Activated T-helper 1 cell treated with anti-CD3 and anti-CD28 coated beads, Interleukin-12 subunit alpha, Interleukin-12 subunit beta, Interleukin-2, Interleukin-4 antibody, amounts not matched to agents 30 ng/mL and 10 ng/mL and 1 ng/mL, durations not matched to agents 14 hours and 24 hours and 36 hours (primary cell): ENCODE results near the gene GIT2. TPM values are rescaled to one million over a fixed set of nuclear protein-coding genes. Genes with fewer than 3 reads are reported as not detected.
A peak's percentile ranks its signal among the peaks of the same experiment; 100 is the strongest.

Experiments
- DNase-seq: peaks from one replicate; pipeline ENCODE4 v3.0.0; 2021; ENCODE audit warnings: low spot score
- H3K27ac Mint-ChIP-seq: one replicate; pipeline ENCODE4 v1.8.0; 2021; ENCODE audit warnings: mild to moderate bottlenecking, mixed read lengths
- H3K27me3 Mint-ChIP-seq: one replicate; pipeline ENCODE4 v1.8.0; 2022; ENCODE audit warnings: mild to moderate bottlenecking, moderate library complexity, mixed read lengths; ENCODE audit not compliant: insufficient read depth
- H3K36me3 Mint-ChIP-seq: one replicate; pipeline ENCODE4 v1.8.0; 2021; ENCODE audit warnings: low read depth, mixed read lengths
- H3K4me1 Mint-ChIP-seq: one replicate; pipeline ENCODE4 v1.8.0; 2021; ENCODE audit warnings: low read depth, mixed read lengths
- H3K4me3 Mint-ChIP-seq: one replicate; pipeline ENCODE4 v1.8.0; 2021; ENCODE audit warnings: mild to moderate bottlenecking, moderate library complexity, mixed read lengths
- H3K9me3 Mint-ChIP-seq: one replicate; pipeline ENCODE4 v1.8.0; 2021; ENCODE audit warnings: mixed read lengths
- intact Hi-C: fragments of 100-400 bp; cut with micrococcal nuclease; formaldehyde crosslinking; loops from one replicate; pipeline ENCODE4 v1.15.1; 2024
- total RNA-seq: library from RNA; stranded (reverse); gene quantifications from 2 replicates; pipeline ENCODE4 v1.2.3, GENCODE V29; 2022

GIT2 gene
- 86.2 and 87.5 TPM in 2 replicates for total RNA-seq

DNA sequence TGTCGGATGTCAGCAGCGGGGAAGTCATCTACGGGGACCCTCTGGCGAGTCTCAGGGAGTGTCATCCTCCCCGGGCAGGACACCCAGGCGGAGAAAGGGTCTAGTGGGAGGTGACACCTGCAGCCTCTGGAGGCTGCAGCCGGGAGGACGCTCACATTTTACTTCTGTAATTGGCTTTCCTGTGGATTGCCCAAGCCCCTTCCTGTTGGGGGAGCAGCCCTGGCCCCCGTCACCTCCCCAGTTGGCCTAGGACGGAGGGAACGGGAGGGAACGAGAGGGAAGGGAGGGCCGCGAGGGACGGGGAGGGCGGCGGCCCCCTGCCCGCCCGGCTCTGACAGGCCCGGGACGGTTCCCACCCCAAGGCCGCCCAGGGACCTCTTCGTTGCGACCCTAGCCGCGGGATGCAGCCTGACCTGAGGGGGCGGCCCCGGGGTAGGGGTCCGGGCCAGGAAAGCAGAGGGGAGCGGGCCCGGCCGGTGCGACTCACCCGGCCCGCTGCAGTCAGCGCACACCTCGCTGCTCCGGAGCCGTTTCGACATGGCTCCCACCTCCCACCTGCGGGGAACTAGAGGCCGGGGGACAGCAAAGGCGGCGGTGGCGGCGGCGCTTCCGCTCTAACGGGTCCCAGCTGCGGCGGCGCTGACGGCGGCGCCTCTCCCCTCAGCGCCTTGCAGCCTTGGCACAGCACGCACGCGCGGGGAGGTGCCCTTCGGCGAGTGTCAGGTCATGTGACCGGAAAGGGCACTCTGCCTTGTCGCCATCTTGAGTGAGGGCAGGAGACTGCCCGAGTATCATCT is at the start of gene GIT2:
TSS of gene GIT2 (minus strand) at position 683 of the 797 bp plus-strand sequence. CDS start at position 539, 144 bp downstream.
- DNase-seq, result peak; percentile 95
- Mint-ChIP-seq H3K36me3 (peaks cover 18% of the 10 kb centered on the region), H3K9me3 (no peaks in the 10 kb centered on the region), H3K27me3 (no peaks in the 10 kb centered on the region), H3K4me3 (peak within 1 kb of the TSS; percentile 99), H3K27ac (peak within 1 kb of the TSS; percentile 96), H3K4me1 (peaks cover 72% of the 10 kb centered on the region)
- intact Hi-C loops, result loop anchor here (1.0 to 10.0 kb wide), 8 partner anchors 9 to 421 kb away; partner anchors contain the start of genes ATP2A2, C12orf76, GLTP and MMAB

GRCh38 chr12:110042264-110042663 is 46.1 kb upstream of the GIT2 start:
- Mint-ChIP-seq H3K36me3 (peaks cover 42% of the 10 kb centered on the region), H3K9me3 (no peaks in the 10 kb centered on the region), H3K4me3 (no peak overlapping the region), H3K4me1 (peaks cover 55% of the 10 kb centered on the region), H3K27me3 (no peaks in the 10 kb centered on the region), H3K27ac (peak overlapping the region; percentile 36)
- intact Hi-C loops, result loop anchor here (2.0 kb wide), 1 partner anchor 19 kb away; no protein-coding TSS in a partner anchor
- no peak for DNase-seq

DNA sequence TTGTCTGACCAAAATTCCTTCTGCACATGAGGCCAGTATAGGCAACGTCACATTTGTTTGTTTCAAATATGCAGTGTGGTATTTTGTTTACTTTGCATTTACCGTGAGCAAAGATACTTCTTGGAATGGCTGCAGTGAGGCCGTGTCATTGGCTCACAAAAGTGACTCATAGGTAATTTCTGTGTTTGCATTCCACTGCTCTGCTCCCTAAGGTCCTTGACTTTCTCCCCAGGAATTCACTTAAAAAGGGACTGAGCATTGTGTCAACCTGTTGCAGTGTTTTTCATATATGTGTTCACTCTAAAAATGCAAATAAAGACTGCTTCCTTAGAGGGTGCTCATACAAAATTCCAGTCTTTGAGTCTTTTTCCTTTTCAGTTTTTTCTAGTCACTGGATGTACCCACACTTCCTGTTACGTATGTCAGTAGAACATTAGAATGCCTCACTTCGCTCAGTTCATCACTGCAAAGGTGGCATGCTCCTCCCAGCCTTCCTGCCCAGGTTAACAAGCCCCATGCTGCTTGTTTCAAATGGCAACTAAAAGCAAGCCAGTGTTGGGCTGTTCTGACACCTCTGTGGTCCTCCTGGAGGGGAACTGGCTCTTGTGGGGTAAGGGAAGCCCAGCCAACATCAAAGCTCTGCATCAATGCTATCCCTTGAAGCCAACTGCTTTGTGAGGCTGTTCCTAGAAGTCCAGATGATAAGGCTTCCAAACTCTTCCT is 43.1 kb upstream of the GIT2 start:
- Mint-ChIP-seq H3K9me3 (no peaks in the 10 kb centered on the region), H3K4me3 (peak overlapping the region; percentile 50), H3K27ac (peak overlapping the region; percentile 94), H3K27me3 (no peaks in the 10 kb centered on the region), H3K36me3 (peaks cover 58% of the 10 kb centered on the region), H3K4me1 (peaks cover 63% of the 10 kb centered on the region)
- intact Hi-C loops, result loop anchor here (2.0 kb wide), 1 partner anchor 42 kb away; the partner anchor contains the start of gene GIT2
- DNase-seq, result peak; percentile 34

DNA sequence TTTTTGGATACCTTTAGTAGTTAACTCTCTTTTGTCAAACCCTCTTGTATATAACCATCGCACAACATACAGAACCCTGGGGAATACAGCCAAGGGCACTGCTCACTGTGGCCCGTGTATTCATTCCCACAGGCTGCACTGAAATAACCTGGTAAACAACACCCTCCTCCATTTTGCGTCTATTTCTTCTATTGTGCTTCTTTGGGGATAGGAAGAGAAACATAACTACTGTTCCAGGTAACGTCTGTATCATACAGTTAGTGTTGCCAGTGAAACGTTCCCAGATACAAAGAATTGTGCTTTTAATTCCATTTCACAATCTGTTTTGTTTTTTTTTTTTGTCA is 42.5 kb upstream of the GIT2 start:
- Mint-ChIP-seq H3K9me3 (no peaks in the 10 kb centered on the region), H3K27ac (peak overlapping the region; percentile 94), H3K4me3 (no peak overlapping the region), H3K36me3 (peaks cover 60% of the 10 kb centered on the region), H3K27me3 (no peaks in the 10 kb centered on the region), H3K4me1 (peaks cover 63% of the 10 kb centered on the region)
- DNase-seq, result no peak
- intact Hi-C loops, result loop anchor here (2.0 kb wide), 1 partner anchor 42 kb away; the partner anchor contains the start of gene GIT2

DNA sequence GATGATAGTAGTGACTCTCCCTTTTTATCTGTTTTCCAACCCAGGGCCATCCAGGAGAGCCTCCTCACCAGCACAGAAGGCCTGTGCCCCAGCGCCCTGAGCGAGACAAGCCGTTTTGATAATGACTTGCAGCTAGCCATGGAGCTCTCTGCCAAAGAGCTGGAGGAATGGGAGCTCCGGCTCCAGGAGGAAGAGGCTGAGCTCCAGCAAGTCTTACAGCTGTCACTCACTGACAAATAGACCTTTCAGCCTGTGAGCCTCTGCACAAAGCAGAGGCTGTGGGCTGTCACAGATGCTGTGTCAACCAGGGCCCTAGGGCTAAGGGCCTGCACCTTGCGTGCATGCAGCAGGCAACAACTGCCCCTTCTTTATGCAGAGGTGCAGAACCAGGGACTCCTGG is 41.1 kb upstream of the GIT2 start:
- intact Hi-C loops, result no loop called here
- peaks cover 59% of the 10 kb centered on the region for H3K36me3 Mint-ChIP-seq
- no peaks in the 10 kb centered on the region for H3K27me3 Mint-ChIP-seq
- peaks cover 54% of the 10 kb centered on the region for H3K4me1 Mint-ChIP-seq
- H3K9me3 Mint-ChIP-seq, result no peaks in the 10 kb centered on the region
- no peak overlapping the region for H3K27ac Mint-ChIP-seq
- no peak overlapping the region for H3K4me3 Mint-ChIP-seq
- DNase-seq, result no peak

DNA sequence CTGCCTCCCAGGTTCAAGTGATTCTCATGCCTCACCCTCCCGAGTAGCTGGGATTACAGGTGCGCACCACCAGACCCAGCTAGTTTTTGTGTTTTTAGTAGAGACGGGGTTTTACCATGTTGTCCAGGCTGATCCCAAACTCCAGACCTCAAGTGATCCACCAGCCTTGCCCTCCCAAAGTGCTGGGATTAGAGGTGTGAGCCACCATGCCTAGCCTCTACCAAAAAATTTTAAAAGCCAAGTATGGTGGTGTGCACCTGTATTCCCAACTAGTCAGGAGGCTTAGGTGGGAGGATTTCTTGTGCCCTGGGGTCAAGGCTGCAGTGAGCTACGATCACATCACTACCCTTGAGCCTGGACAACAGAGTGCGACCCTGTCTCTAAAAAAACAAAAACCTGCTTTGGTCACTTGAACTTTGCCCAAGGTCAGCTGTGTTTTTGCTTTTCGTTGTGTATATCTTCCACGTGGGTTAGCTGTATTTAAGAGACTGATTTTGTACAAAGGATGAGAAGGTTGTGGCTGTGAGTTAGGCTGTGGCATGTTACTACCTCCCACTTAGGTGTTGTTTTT is 39.5 kb upstream of the GIT2 start:
- Mint-ChIP-seq H3K4me1 (peaks cover 42% of the 10 kb centered on the region), H3K9me3 (no peaks in the 10 kb centered on the region), H3K27ac (no peak overlapping the region), H3K36me3 (peaks cover 56% of the 10 kb centered on the region), H3K4me3 (no peak overlapping the region), H3K27me3 (no peaks in the 10 kb centered on the region)
- intact Hi-C loops, result no loop called here
- DNase-seq, result no peak

- H3K9me3 Mint-ChIP-seq, result no peaks in the 10 kb centered on the region
- H3K27ac Mint-ChIP-seq, result no peak overlapping the region
- H3K36me3 Mint-ChIP-seq, result peaks cover 53% of the 10 kb centered on the region
- DNase-seq, result no peak
- intact Hi-C loops, result no loop called here
- H3K27me3 Mint-ChIP-seq, result no peaks in the 10 kb centered on the region
- H3K4me1 Mint-ChIP-seq, result peaks cover 33% of the 10 kb centered on the region
- H3K4me3 Mint-ChIP-seq, result no peak overlapping the region
Observed at GRCh38 chr12:110033888-110034287, 37.7 kb upstream of the GIT2 start.

DNA sequence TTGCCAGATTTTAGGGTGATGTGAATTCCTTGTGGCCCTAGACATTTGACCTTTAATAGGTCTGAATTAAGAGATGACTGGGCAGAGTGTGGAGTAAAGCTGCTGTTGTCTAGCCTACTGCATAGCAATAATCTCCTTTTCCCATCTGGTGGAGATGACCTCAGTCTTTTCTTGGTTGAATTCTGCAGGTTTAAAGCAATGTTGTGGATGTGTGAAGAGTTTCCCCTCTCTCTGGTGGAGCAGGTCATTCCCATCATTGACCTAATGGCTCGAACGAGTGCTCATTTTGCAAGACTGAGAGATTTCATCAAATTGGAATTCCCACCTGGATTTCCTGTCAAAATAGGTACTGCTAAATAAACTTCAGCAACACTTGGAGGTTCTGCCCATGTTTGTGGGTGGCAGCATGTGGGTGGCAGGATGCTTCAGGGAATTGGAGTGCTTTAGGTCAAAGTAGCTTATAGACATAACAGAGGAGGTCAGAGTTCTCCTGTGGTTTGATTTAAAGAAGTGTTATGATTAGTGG is 33.2 kb upstream of the GIT2 start:
- intact Hi-C loops, result no loop called here
- Mint-ChIP-seq H3K27me3 (no peaks in the 10 kb centered on the region), H3K4me3 (no peak overlapping the region), H3K4me1 (peaks cover 25% of the 10 kb centered on the region), H3K36me3 (peaks cover 49% of the 10 kb centered on the region), H3K9me3 (no peaks in the 10 kb centered on the region), H3K27ac (peak overlapping the region; percentile 23)
- DNase-seq, result no peak

GRCh38 chr12:110028323-110028722 is 32.2 kb upstream of the GIT2 start:
- no peak for DNase-seq
- Mint-ChIP-seq H3K27me3 (no peaks in the 10 kb centered on the region), H3K36me3 (peaks cover 50% of the 10 kb centered on the region), H3K9me3 (no peaks in the 10 kb centered on the region), H3K4me1 (peaks cover 33% of the 10 kb centered on the region), H3K4me3 (no peak overlapping the region), H3K27ac (peak overlapping the region; percentile 44)
- intact Hi-C loops, result no loop called here

DNA sequence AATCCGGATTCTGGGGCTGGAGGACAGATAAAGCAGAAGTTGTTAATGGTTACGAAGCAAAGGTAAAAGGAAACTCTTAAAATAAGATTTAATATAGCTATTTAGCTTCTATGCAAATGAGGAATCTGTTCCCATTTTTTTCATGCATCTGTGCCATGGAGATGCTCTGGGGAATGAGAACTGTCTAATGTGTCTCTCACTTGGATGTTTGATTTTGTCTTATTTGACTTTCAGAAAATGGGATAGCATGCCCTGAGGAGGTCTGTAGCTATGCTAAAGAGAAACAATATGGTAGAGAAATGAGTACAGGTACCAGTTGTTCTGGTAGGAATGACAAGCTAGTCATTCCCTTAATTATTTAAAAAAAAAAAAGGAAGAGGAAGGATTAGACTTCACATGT is 27.9 kb upstream of the GIT2 start:
- DNase-seq, result no peak
- H3K27ac Mint-ChIP-seq, result no peak overlapping the region
- no peak overlapping the region for H3K4me3 Mint-ChIP-seq
- H3K27me3 Mint-ChIP-seq, result no peaks in the 10 kb centered on the region
- H3K36me3 Mint-ChIP-seq, result peaks cover 59% of the 10 kb centered on the region
- intact Hi-C loops, result no loop called here
- peaks cover 31% of the 10 kb centered on the region for H3K4me1 Mint-ChIP-seq
- no peaks in the 10 kb centered on the region for H3K9me3 Mint-ChIP-seq

DNA sequence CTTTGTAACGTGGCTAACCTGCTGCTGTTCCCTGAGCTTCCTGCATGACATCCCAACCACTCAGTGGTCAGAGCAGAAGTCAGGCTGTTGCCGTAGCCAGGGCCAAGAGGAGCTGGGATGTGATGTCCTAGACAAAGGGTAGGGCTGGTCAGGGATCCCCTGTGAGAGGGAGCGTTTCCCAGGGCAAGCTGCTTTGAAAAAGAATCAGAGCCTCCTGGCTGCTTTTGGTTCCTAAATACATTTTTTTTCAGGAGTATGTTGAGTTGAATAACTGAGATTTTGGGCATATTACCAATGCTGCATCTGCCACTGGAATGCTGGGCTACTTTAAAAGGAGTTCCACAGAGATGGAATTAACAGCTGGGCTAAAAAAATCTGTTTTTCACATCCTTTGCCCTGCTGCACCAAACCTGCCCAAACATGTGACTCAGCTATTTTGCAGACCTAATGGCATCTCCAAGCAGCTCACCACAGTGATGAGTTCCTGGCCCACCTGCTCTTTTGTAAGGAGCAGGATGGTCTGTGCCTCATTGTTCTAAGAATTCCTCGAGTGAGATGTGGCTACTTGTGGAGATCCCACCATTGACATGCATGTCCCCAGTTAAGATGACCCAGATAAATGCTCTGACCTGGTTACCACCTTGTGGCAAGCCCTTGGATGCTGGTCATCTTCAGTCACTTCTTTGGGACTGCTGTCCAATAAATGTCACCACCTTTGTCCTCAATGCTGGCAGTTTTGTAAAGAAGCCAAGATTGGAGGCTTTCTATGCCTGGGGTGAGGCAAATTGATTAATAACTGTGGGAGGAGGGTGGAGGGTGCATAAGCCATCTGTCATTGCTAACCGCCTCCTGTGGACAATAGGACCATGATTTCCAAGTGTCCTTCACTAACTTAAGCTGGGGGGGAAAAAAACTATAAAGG is 27.2 kb upstream of the GIT2 start:
- no peak for DNase-seq
- Mint-ChIP-seq H3K4me1 (peaks cover 35% of the 10 kb centered on the region), H3K9me3 (no peaks in the 10 kb centered on the region), H3K27me3 (no peaks in the 10 kb centered on the region), H3K36me3 (peaks cover 64% of the 10 kb centered on the region), H3K4me3 (no peak overlapping the region), H3K27ac (no peak overlapping the region)
- intact Hi-C loops, result no loop called here

GRCh38 chr12:110020956-110021355 is 24.8 kb upstream of the GIT2 start:
- Mint-ChIP-seq H3K27ac (no peak overlapping the region), H3K4me1 (peaks cover 24% of the 10 kb centered on the region), H3K9me3 (no peaks in the 10 kb centered on the region), H3K4me3 (no peak overlapping the region), H3K36me3 (peaks cover 53% of the 10 kb centered on the region), H3K27me3 (no peaks in the 10 kb centered on the region)
- no peak for DNase-seq
- intact Hi-C loops, result no loop called here
